Immature natural killer cell (primary cell): ENCODE measurements around the gene PRKG1. TPM values are rescaled to one million over a fixed set of nuclear protein-coding genes. Genes with fewer than 3 reads are reported as not detected.

Experiments
- DNase-seq, 3 donors: peaks; one replicate each; pipeline ENCODE4 v3.0.0; 2022; ENCODE audit warnings: mixed read lengths in 1 of 3
- H3K27ac Mint-ChIP-seq, 6 donors: one replicate each; pipeline ENCODE4 v1.8.0; 2020; ENCODE audit warnings: mixed read lengths in 6 of 6, mild to moderate bottlenecking in 5 of 6, inconsistent platforms in 4 of 6, moderate library complexity in 3 of 6
- H3K27me3 Mint-ChIP-seq, 3 donors: one replicate each; pipeline ENCODE4 v1.8.0; 2020 to 2021; ENCODE audit warnings: low read depth in 3 of 3, mild to moderate bottlenecking in 3 of 3, mixed read lengths in 3 of 3, moderate library complexity in 3 of 3, inconsistent platforms in 1 of 3
- H3K36me3 Mint-ChIP-seq, 3 donors: one replicate each; pipeline ENCODE4 v1.8.0; 2020; ENCODE audit warnings: mixed read lengths in 3 of 3, inconsistent platforms in 2 of 3, mild to moderate bottlenecking in 2 of 3
- H3K4me1 Mint-ChIP-seq, 2 donors: one replicate each; pipeline ENCODE4 v1.8.0; 2020; ENCODE audit warnings: inconsistent platforms in 2 of 2, mild to moderate bottlenecking in 2 of 2, mixed read lengths in 2 of 2, moderate library complexity in 1 of 2
- H3K4me3 Mint-ChIP-seq, 5 donors: one replicate each; pipeline ENCODE4 v1.8.0; 2020; ENCODE audit warnings: mild to moderate bottlenecking in 5 of 5, mixed read lengths in 5 of 5, inconsistent platforms in 3 of 5, moderate library complexity in 3 of 5
- H3K9me3 Mint-ChIP-seq, 6 donors: one replicate each; pipeline ENCODE4 v1.8.0; 2020; ENCODE audit warnings: mild to moderate bottlenecking in 6 of 6, mixed read lengths in 6 of 6, inconsistent platforms in 4 of 6, moderate library complexity in 3 of 6
- polyA plus RNA-seq, 3 donors: library from polyadenylated mRNA; unstranded; fragments of 300-500 nt; fragmentation: Illumina TruSeq; gene quantifications; one replicate each; pipeline ENCODE4 v1.2.3, GENCODE V29; 2021

Gene PRKG1
- polyA plus RNA-seq, 3 donors from 2014 or later, result 0.46 TPM; not detected in 2

- DNase-seq, result no peak
- H3K9me3 Mint-ChIP-seq, result peaks cover 0 to 2% (median 0%) of the 10 kb centered on the region in 6 donors
- H3K4me1 Mint-ChIP-seq, result no peaks in the 10 kb centered on the region
- no peaks in the 10 kb centered on the region for H3K27me3 Mint-ChIP-seq
- no peak overlapping the region for H3K27ac Mint-ChIP-seq
- no peaks in the 10 kb centered on the region for H3K36me3 Mint-ChIP-seq
- no peak overlapping the region for H3K4me3 Mint-ChIP-seq
Measured at GRCh38 chr10:51488766-51489408, 414.6 kb downstream of the PRKG1 start.

GRCh38 chr10:51498424-51498823 is 424.1 kb downstream of the PRKG1 start:
- no peaks in the 10 kb centered on the region for H3K4me1 Mint-ChIP-seq
- H3K27me3 Mint-ChIP-seq, result no peaks in the 10 kb centered on the region
- DNase-seq, result no peak
- no peaks in the 10 kb centered on the region for H3K36me3 Mint-ChIP-seq
- H3K4me3 Mint-ChIP-seq, result no peak overlapping the region
- H3K27ac Mint-ChIP-seq, result no peak overlapping the region
- peaks cover 0 to 6% (median under 1%) of the 10 kb centered on the region in 6 donors for H3K9me3 Mint-ChIP-seq

GRCh38 chr10:51501396-51501795 is 427.1 kb downstream of the PRKG1 start:
- peaks cover 0 to 7% (median 1%) of the 10 kb centered on the region in 6 donors for H3K9me3 Mint-ChIP-seq
- H3K4me3 Mint-ChIP-seq, result no peak overlapping the region
- H3K27me3 Mint-ChIP-seq, result no peaks in the 10 kb centered on the region
- no peak for DNase-seq
- H3K36me3 Mint-ChIP-seq, result no peaks in the 10 kb centered on the region
- no peak overlapping the region for H3K27ac Mint-ChIP-seq
- H3K4me1 Mint-ChIP-seq, result no peaks in the 10 kb centered on the region

GRCh38 chr10:51502124-51502523 is 427.8 kb downstream of the PRKG1 start:
- no peak overlapping the region for H3K4me3 Mint-ChIP-seq
- peaks cover 0 to 7% (median 1%) of the 10 kb centered on the region in 6 donors for H3K9me3 Mint-ChIP-seq
- no peaks in the 10 kb centered on the region for H3K27me3 Mint-ChIP-seq
- no peak overlapping the region for H3K27ac Mint-ChIP-seq
- H3K4me1 Mint-ChIP-seq, result no peaks in the 10 kb centered on the region
- no peaks in the 10 kb centered on the region for H3K36me3 Mint-ChIP-seq
- no peak for DNase-seq

GRCh38 chr10:51503378-51503777 is 429.1 kb downstream of the PRKG1 start:
- H3K4me1 Mint-ChIP-seq, result no peaks in the 10 kb centered on the region
- no peaks in the 10 kb centered on the region for H3K27me3 Mint-ChIP-seq
- DNase-seq, result no peak
- H3K4me3 Mint-ChIP-seq, result no peak overlapping the region
- no peak overlapping the region for H3K27ac Mint-ChIP-seq
- no peaks in the 10 kb centered on the region for H3K36me3 Mint-ChIP-seq
- H3K9me3 Mint-ChIP-seq, result peaks cover 0 to 7% (median 1%) of the 10 kb centered on the region in 6 donors

- no peaks in the 10 kb centered on the region for H3K36me3 Mint-ChIP-seq
- H3K4me1 Mint-ChIP-seq, result no peaks in the 10 kb centered on the region
- H3K27me3 Mint-ChIP-seq, result no peaks in the 10 kb centered on the region
- no peak overlapping the region for H3K4me3 Mint-ChIP-seq
- no peak overlapping the region for H3K27ac Mint-ChIP-seq
- no peak for DNase-seq
- peaks cover 0 to 7% (median under 1%) of the 10 kb centered on the region in 6 donors for H3K9me3 Mint-ChIP-seq
Measured at GRCh38 chr10:51507476-51507875, 433.2 kb downstream of the PRKG1 start.

GRCh38 chr10:51508156-51508555 is 433.9 kb downstream of the PRKG1 start:
- Mint-ChIP-seq H3K9me3 (peaks cover 0 to 6% (median under 1%) of the 10 kb centered on the region in 6 donors), H3K36me3 (no peaks in the 10 kb centered on the region), H3K4me1 (no peaks in the 10 kb centered on the region)

GRCh38 chr10:51510231-51510630 is 435.9 kb downstream of the PRKG1 start:
- Mint-ChIP-seq H3K36me3 (no peaks in the 10 kb centered on the region), H3K4me1 (no peaks in the 10 kb centered on the region), H3K27ac (no peak overlapping the region), H3K9me3 (peaks cover 0 to 2% (median 0%) of the 10 kb centered on the region in 6 donors), H3K27me3 (no peaks in the 10 kb centered on the region), H3K4me3 (no peak overlapping the region)
- DNase-seq, result no peak

More at GRCh38 chr10:51508156-51508555, 433.9 kb downstream of the PRKG1 start:
- no peak overlapping the region for H3K27ac Mint-ChIP-seq
- no peaks in the 10 kb centered on the region for H3K27me3 Mint-ChIP-seq
- no peak overlapping the region for H3K4me3 Mint-ChIP-seq
- no peak for DNase-seq

- no peak overlapping the region for H3K4me3 Mint-ChIP-seq
- H3K4me1 Mint-ChIP-seq, result no peaks in the 10 kb centered on the region
- no peak overlapping the region for H3K27ac Mint-ChIP-seq
- peaks cover 0 to 2% (median 0%) of the 10 kb centered on the region in 3 donors for H3K27me3 Mint-ChIP-seq
- no peak for DNase-seq
- peaks cover 2 to 5% (median 3%) of the 10 kb centered on the region in 6 donors for H3K9me3 Mint-ChIP-seq
- no peaks in the 10 kb centered on the region for H3K36me3 Mint-ChIP-seq
Measured at GRCh38 chr10:51521605-51522004, 447.3 kb downstream of the PRKG1 start.

- no peak overlapping the region for H3K27ac Mint-ChIP-seq
- H3K4me3 Mint-ChIP-seq, result no peak overlapping the region
- H3K9me3 Mint-ChIP-seq, result peaks cover 2 to 5% (median 3%) of the 10 kb centered on the region in 6 donors
- DNase-seq, result no peak
- H3K4me1 Mint-ChIP-seq, result no peaks in the 10 kb centered on the region
- no peaks in the 10 kb centered on the region for H3K36me3 Mint-ChIP-seq
- H3K27me3 Mint-ChIP-seq, result no peaks in the 10 kb centered on the region
Measured at GRCh38 chr10:51522858-51523257, 448.6 kb downstream of the PRKG1 start.

- no peaks in the 10 kb centered on the region for H3K4me1 Mint-ChIP-seq
- H3K36me3 Mint-ChIP-seq, result no peaks in the 10 kb centered on the region
- H3K9me3 Mint-ChIP-seq, result peaks cover under 1 to 4% (median 2%) of the 10 kb centered on the region in 6 donors
- H3K27ac Mint-ChIP-seq, result no peak overlapping the region
- H3K27me3 Mint-ChIP-seq, result no peaks in the 10 kb centered on the region
- DNase-seq, result no peak
- no peak overlapping the region for H3K4me3 Mint-ChIP-seq
Measured at GRCh38 chr10:51523440-51523839, 449.2 kb downstream of the PRKG1 start.

GRCh38 chr10:51524041-51524440 is 449.8 kb downstream of the PRKG1 start:
- H3K9me3 Mint-ChIP-seq, result peaks cover 0 to 4% (median 2%) of the 10 kb centered on the region in 6 donors
- H3K4me3 Mint-ChIP-seq, result no peak overlapping the region
- H3K27me3 Mint-ChIP-seq, result no peaks in the 10 kb centered on the region
- no peaks in the 10 kb centered on the region for H3K4me1 Mint-ChIP-seq
- no peaks in the 10 kb centered on the region for H3K36me3 Mint-ChIP-seq
- H3K27ac Mint-ChIP-seq, result peak overlapping the region in 1 of 6 donors; percentile 34
- no peak for DNase-seq

- H3K36me3 Mint-ChIP-seq, result no peaks in the 10 kb centered on the region
- peaks cover 0 to 5% (median 2%) of the 10 kb centered on the region in 6 donors for H3K9me3 Mint-ChIP-seq
- no peak overlapping the region for H3K4me3 Mint-ChIP-seq
- no peaks in the 10 kb centered on the region for H3K27me3 Mint-ChIP-seq
- no peaks in the 10 kb centered on the region for H3K4me1 Mint-ChIP-seq
- no peak overlapping the region for H3K27ac Mint-ChIP-seq
- DNase-seq, result no peak
Measured at GRCh38 chr10:51527522-51528219, 453.4 kb downstream of the PRKG1 start.

- no peak overlapping the region for H3K4me3 Mint-ChIP-seq
- no peak overlapping the region for H3K27ac Mint-ChIP-seq
- H3K4me1 Mint-ChIP-seq, result no peaks in the 10 kb centered on the region
- H3K27me3 Mint-ChIP-seq, result no peaks in the 10 kb centered on the region
- H3K36me3 Mint-ChIP-seq, result no peaks in the 10 kb centered on the region
- peaks cover 0 to 6% (median 2%) of the 10 kb centered on the region in 6 donors for H3K9me3 Mint-ChIP-seq
- DNase-seq, result no peak
Measured at GRCh38 chr10:51528527-51528926, 454.2 kb downstream of the PRKG1 start.
